ENCODE results near the gene SMYD3.
"Not testable (repeated sequence)": the region's sequence is repeated elsewhere in the genome, so short reads cannot be mapped to it uniquely, and the experiment has no call there.

Gene SMYD3

GRCh38 chr1:245800901-245801605 is 706.0 kb downstream of the SMYD3 start:
- DNase-seq (ENCODE audit: low read depth) = no peak

- no peak for DNase-seq (ENCODE audit: low read depth)
Observed at GRCh38 chr1:245798349-245798711, 708.7 kb downstream of the SMYD3 start.

- no peak for DNase-seq (ENCODE audit: low read depth)
Observed at GRCh38 chr1:245797592-245798348, 709.3 kb downstream of the SMYD3 start.

- DNase-seq (ENCODE audit: low read depth) = no peak
Observed at GRCh38 chr1:245791410-245792312, 715.4 kb downstream of the SMYD3 start.

- no peak for DNase-seq (ENCODE audit: low read depth)
Observed at GRCh38 chr1:245790441-245790840, 716.6 kb downstream of the SMYD3 start.

GRCh38 chr1:245788886-245789285 is 718.2 kb downstream of the SMYD3 start:
- DNase-seq (ENCODE audit: low read depth) = no peak

GRCh38 chr1:245788269-245788668 is 718.8 kb downstream of the SMYD3 start:
- no peak for DNase-seq (ENCODE audit: low read depth)

GRCh38 chr1:245786948-245787347 is 720.1 kb downstream of the SMYD3 start:
- no peak for DNase-seq (ENCODE audit: low read depth)

GRCh38 chr1:245779797-245780755 is 727.0 kb downstream of the SMYD3 start:
- no peak for DNase-seq (ENCODE audit: low read depth)

- no peak for DNase-seq (ENCODE audit: low read depth)
Observed at GRCh38 chr1:245777752-245778151, 729.3 kb downstream of the SMYD3 start.

GRCh38 chr1:245776694-245777332 is 730.3 kb downstream of the SMYD3 start:
- no peak for DNase-seq (ENCODE audit: low read depth)

- no peak for DNase-seq (ENCODE audit: low read depth)
Observed at GRCh38 chr1:245776139-245776538, 730.9 kb downstream of the SMYD3 start.

- not testable (repeated sequence) for DNase-seq (ENCODE audit: low read depth)
Observed at GRCh38 chr1:245774931-245775330, 732.1 kb downstream of the SMYD3 start.

GRCh38 chr1:245774196-245774595 is 732.9 kb downstream of the SMYD3 start:
- DNase-seq (ENCODE audit: low read depth) = no peak

GRCh38 chr1:245773344-245773743 is 733.7 kb downstream of the SMYD3 start:
- DNase-seq (ENCODE audit: low read depth) = no peak

GRCh38 chr1:245772739-245773138 is 734.3 kb downstream of the SMYD3 start:
- DNase-seq (ENCODE audit: low read depth) = no peak

GRCh38 chr1:245772325-245772724 is 734.8 kb downstream of the SMYD3 start:
- no peak for DNase-seq (ENCODE audit: low read depth)

- no peak for DNase-seq (ENCODE audit: low read depth)
Observed at GRCh38 chr1:245771511-245772281, 735.4 kb downstream of the SMYD3 start.

GRCh38 chr1:245770156-245770555 is 736.9 kb downstream of the SMYD3 start:
- DNase-seq (ENCODE audit: low read depth) = no peak

- DNase-seq (ENCODE audit: low read depth) = no peak
Observed at GRCh38 chr1:245768596-245768995, 738.5 kb downstream of the SMYD3 start.

Measured in activated T-cell treated with anti-CD3 and anti-CD28 coated beads for 48 hours (primary cell).